Lung (tissue), 12 donors: ENCODE results near the gene PRKCA. TPM values are rescaled to one million over a fixed set of nuclear protein-coding genes. Genes with fewer than 3 reads are reported as not detected.

Source experiments
- ATAC-seq: fragments of 200-7000 bp; cut with Tn5 transposase; one replicate; pipeline ENCODE4 v1.9.1; 2020; ENCODE audit warnings: moderate number of reproducible peaks; ENCODE audit not compliant: insufficient read depth, low FRiP score
- DNase-seq, 3 donors: peaks; one replicate each; pipeline ENCODE4 v3.0.0-alpha.2; 2013 to 2017
- H3K27ac ChIP-seq, 2 donors: one replicate each; pipeline ENCODE4 v1.5.1; 2013; ENCODE audit warnings: mild to moderate bottlenecking in 2 of 2, moderate library complexity in 2 of 2, control low read depth in 1 of 2, inconsistent platforms in 1 of 2, low read depth in 1 of 2, low read length in 1 of 2
- H3K27me3 ChIP-seq, 3 donors: one replicate each; pipeline ENCODE4 v1.5.1; 2013; ENCODE audit warnings: low read length in 2 of 3; ENCODE audit not compliant: control insufficient read depth in 3 of 3, insufficient read depth in 3 of 3
- H3K36me3 ChIP-seq, 4 donors: one replicate each; pipeline ENCODE4 v1.5.1; 2013; ENCODE audit warnings: low read length in 4 of 4, mild to moderate bottlenecking in 1 of 4, moderate library complexity in 1 of 4; ENCODE audit not compliant: control insufficient read depth in 4 of 4, insufficient read depth in 4 of 4
- H3K4me1 ChIP-seq, 5 donors: one replicate each; pipeline ENCODE4 v1.5.1; 2013; ENCODE audit warnings: low read length in 5 of 5, mild to moderate bottlenecking in 2 of 5, moderate library complexity in 1 of 5; ENCODE audit not compliant: control insufficient read depth in 5 of 5, insufficient read depth in 5 of 5
- H3K4me3 ChIP-seq: one replicate; pipeline ENCODE4 v1.5.1; 2013; ENCODE audit warnings: mild to moderate bottlenecking, control low read depth, moderate library complexity
- H3K9ac ChIP-seq, 2 donors: one replicate each; pipeline ENCODE4 v1.5.1; 2013; ENCODE audit warnings: low read length in 2 of 2, control low read depth in 1 of 2; ENCODE audit not compliant: insufficient read depth in 1 of 2
- H3K9me3 ChIP-seq, 4 donors: one replicate each; pipeline ENCODE4 v1.5.1; 2013; ENCODE audit warnings: low read length in 3 of 4, mild to moderate bottlenecking in 1 of 4, moderate library complexity in 1 of 4; ENCODE audit not compliant: control insufficient read depth in 4 of 4, insufficient read depth in 3 of 4
- CTCF ChIP-seq: IDR thresholded peaks from 2 replicates; pipeline ENCODE4 v1.5.1; 2012; ENCODE audit warnings: mild to moderate bottlenecking; ENCODE audit errors: control extremely low read depth, extremely low read depth
- WGBS, 2 donors: extraction: QIAGEN DNeasy Blood & Tissue Kit; methylation state at CpG; one replicate each; pipeline ENCODE4 v1.1.7; 2013; 5-methylcytosine and 5-hydroxymethylcytosine counted together
- polyA plus RNA-seq, 2 donors: library from polyadenylated mRNA; stranded (reverse); fragments of 200-250 nt; gene quantifications; one replicate each; pipeline ENCODE4 v1.2.1, GENCODE V29; 2013
- total RNA-seq, 2 donors: library from RNA; depleted of rRNA in 1 of 2; stranded (reverse); fragments of >200 nt in 1 of 2; gene quantifications; one replicate each; pipeline ENCODE4 v1.2.1, GENCODE V29; 2014 to 2021
- donor health status: control.
- donor health status: control.
- donor health status: Bipolar disorder and iron deficiency.
- donor health status: healthy.
- donor health status: DM: yes; HTN: yes; CAD: no.

Gene PRKCA
- total and polyA plus RNA-seq, 4 donors: 3.4 to 34.8 (median 13.8) TPM

GRCh38 chr17:66746736-66747135 lies 444.3 kb downstream of the PRKCA start:
- ATAC-seq (no peak), DNase-seq (peak in 1 of 3 donors; percentile 37)
- Histone ChIP-seq H3K9ac (no peak overlapping the region), H3K27me3 (no peaks in the 10 kb centered on the region), H3K4me3 (no peak overlapping the region), H3K27ac (no peak overlapping the region), H3K9me3 (no peaks in the 10 kb centered on the region), H3K4me1 (no peaks in the 10 kb centered on the region), H3K36me3 (peaks cover 0 to 5% (median 1%) of the 10 kb centered on the region in 4 donors)
- TF ChIP-seq CTCF: no peak
- 84 to 85% methylated on average over 5 of the region's 5 CpGs for WGBS, 2 donors

- H3K9me3 ChIP-seq: no peaks in the 10 kb centered on the region
- no peak for DNase-seq
- no peak overlapping the region for H3K4me3 ChIP-seq
- H3K36me3 ChIP-seq: peaks cover 0 to 3% (median 1%) of the 10 kb centered on the region in 4 donors
- ATAC-seq: no peak
- no peak for TF ChIP-seq CTCF
- H3K9ac ChIP-seq: no peak overlapping the region
- WGBS, 2 donors: 83 to 87% methylated on average over 17 of the region's 17 CpGs
- H3K27me3 ChIP-seq: no peaks in the 10 kb centered on the region
- H3K27ac ChIP-seq: no peak overlapping the region
- H3K4me1 ChIP-seq: no peaks in the 10 kb centered on the region
Measured at GRCh38 chr17:66747578-66748275, 445.3 kb downstream of the PRKCA start.

- no peak overlapping the region for H3K27ac ChIP-seq
- 75 to 78% methylated on average over 8 of the region's 8 CpGs for WGBS, 2 donors
- H3K4me1 ChIP-seq: no peaks in the 10 kb centered on the region
- DNase-seq (no peak), ATAC-seq (no peak)
- no peaks in the 10 kb centered on the region for H3K27me3 ChIP-seq
- no peaks in the 10 kb centered on the region for H3K9me3 ChIP-seq
- H3K36me3 ChIP-seq: peaks cover 0 to 3% (median 1%) of the 10 kb centered on the region in 4 donors
- no peak for TF ChIP-seq CTCF
- no peak overlapping the region for H3K4me3 ChIP-seq
- H3K9ac ChIP-seq: no peak overlapping the region
Measured at GRCh38 chr17:66748578-66748977, 446.2 kb downstream of the PRKCA start.
